ENCODE measurements around the gene LRRC73. TPM values are rescaled to one million over a fixed set of nuclear protein-coding genes. Genes with fewer than 3 reads are reported as not detected.
A peak's percentile ranks its signal among the peaks of the same experiment; 100 is the strongest.

LRRC73 gene
- total and polyA plus RNA-seq, 2 experiments from 2014 or later, result 2.9 to 3.4 TPM

GRCh38 chr6:43508481-43509141, 1.5 kb downstream of the LRRC73 start:
- Histone ChIP-seq H3K27ac (no peak overlapping the region), H3K27me3 (peaks cover 17% of the 10 kb centered on the region), H3K4me3 (no peak overlapping the region), H3K9me3 (ENCODE audit: low read depth) (no peaks in the 10 kb centered on the region), H3K4me1 (ENCODE audit: low read depth) (peaks cover 5% of the 10 kb centered on the region), H3K36me3 (peaks cover 21% of the 10 kb centered on the region)
- DNase-seq (ENCODE audit: low read depth in 1 of 2, low spot score in 1 of 2), result no peak
- no peak for TF ChIP-seq CTCF (IDR thresholded peaks at IDR 0.05; ENCODE audit: low read depth, low read length)

GRCh38 chr6:43506667-43507471, 3.3 kb downstream of the LRRC73 start:
- Histone ChIP-seq H3K36me3 (peaks cover 21% of the 10 kb centered on the region), H3K4me3 (no peak overlapping the region), H3K27ac (no peak overlapping the region), H3K4me1 (ENCODE audit: low read depth) (peaks cover 5% of the 10 kb centered on the region), H3K9me3 (ENCODE audit: low read depth) (no peaks in the 10 kb centered on the region), H3K27me3 (peaks cover 17% of the 10 kb centered on the region)
- TF ChIP-seq CTCF (IDR thresholded peaks at IDR 0.05; ENCODE audit: low read depth, low read length), result peak; percentile 96
- peak; percentile 86 to 89 for DNase-seq (ENCODE audit: low read depth in 1 of 2, low spot score in 1 of 2)

GRCh38 chr6:43506171-43506570, 4.0 kb downstream of the LRRC73 start:
- no peak overlapping the region for H3K27ac ChIP-seq
- no peak for TF ChIP-seq CTCF (IDR thresholded peaks at IDR 0.05; ENCODE audit: low read depth, low read length)
- peaks cover 17% of the 10 kb centered on the region for H3K27me3 ChIP-seq
- peaks cover 18% of the 10 kb centered on the region for H3K36me3 ChIP-seq
- DNase-seq (ENCODE audit: low read depth in 1 of 2, low spot score in 1 of 2), result no peak
- H3K9me3 ChIP-seq (ENCODE audit: low read depth), result no peaks in the 10 kb centered on the region
- H3K4me1 ChIP-seq (ENCODE audit: low read depth), result peaks cover 5% of the 10 kb centered on the region
- no peak overlapping the region for H3K4me3 ChIP-seq

DNA sequence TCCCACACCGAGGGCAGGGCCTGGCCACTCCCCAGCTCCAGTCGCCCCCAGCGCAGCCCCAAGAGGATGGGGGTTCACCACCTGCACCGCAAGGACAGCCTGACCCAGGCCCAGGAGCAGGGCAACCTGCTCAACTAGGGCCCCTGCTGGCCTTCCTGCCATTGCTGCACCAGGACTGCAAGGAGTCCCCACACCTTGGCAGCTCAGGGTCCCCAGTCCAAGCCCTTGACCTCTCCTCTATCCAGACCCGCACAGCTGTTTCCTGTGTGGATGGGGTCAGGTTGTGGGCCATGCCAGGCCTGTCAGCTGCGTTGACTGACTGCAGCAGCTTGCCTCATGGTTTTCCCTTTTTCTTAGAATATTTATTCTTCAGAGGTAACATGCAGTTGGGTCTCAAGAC, 4.4 kb downstream of the LRRC73 start:
- Histone ChIP-seq H3K4me1 (ENCODE audit: low read depth) (peaks cover 5% of the 10 kb centered on the region), H3K9me3 (ENCODE audit: low read depth) (no peaks in the 10 kb centered on the region)
- no peak for DNase-seq (ENCODE audit: low read depth in 1 of 2, low spot score in 1 of 2)

More for the DNA sequence above, 4.4 kb downstream of the LRRC73 start:
- Histone ChIP-seq H3K4me3 (no peak overlapping the region), H3K36me3 (peaks cover 19% of the 10 kb centered on the region), H3K27ac (no peak overlapping the region), H3K27me3 (peaks cover 17% of the 10 kb centered on the region)
- no peak for TF ChIP-seq CTCF (IDR thresholded peaks at IDR 0.05; ENCODE audit: low read depth, low read length)
